Measurements from ENCODE around the gene GLB1L. TPM values are rescaled to one million over a fixed set of nuclear protein-coding genes. Genes with fewer than 3 reads are reported as not detected.
"Not testable (repeated sequence)": the region's sequence is repeated elsewhere in the genome, so short reads cannot be mapped to it uniquely, and the experiment has no call there.

The GLB1L gene
- total RNA-seq, 2 donors from 2014 or later, result 9.1 to 13.7 TPM

GRCh38 chr2:219287580-219288265 lies 42.5 kb upstream of the GLB1L start:
- ATAC-seq (ENCODE audit: insufficient number of reproducible peaks, low FRiP score, low read depth) (no peak), DNase-seq (ENCODE audit: low spot score) (no peak)
- Histone ChIP-seq H3K27ac (no peak overlapping the region), H3K9me3 (no peaks in the 10 kb centered on the region), H3K27me3 (replicated peaks; ENCODE audit: insufficient read depth) (no peaks in the 10 kb centered on the region), H3K36me3 (peaks cover 21% of the 10 kb centered on the region), H3K4me3 (no peak overlapping the region), H3K4me1 (ENCODE audit: control insufficient read depth in 1 of 2, low read depth in 2 of 2) (peaks cover 5 to 15% of the 10 kb centered on the region in 2 donors)
- no peak for TF ChIP-seq CTCF (IDR thresholded peaks at IDR 0.05)

- Histone ChIP-seq H3K36me3 (peaks cover 26% of the 10 kb centered on the region), H3K4me1 (ENCODE audit: control insufficient read depth in 1 of 2, low read depth in 2 of 2) (peaks cover 5 to 15% of the 10 kb centered on the region in 2 donors)
- not testable (repeated sequence) for H3K27ac ChIP-seq; DNase-seq (ENCODE audit: low spot score); H3K9me3 ChIP-seq; ATAC-seq (ENCODE audit: insufficient number of reproducible peaks, low FRiP score, low read depth); H3K27me3 ChIP-seq (replicated peaks; ENCODE audit: insufficient read depth); H3K4me3 ChIP-seq
These were observed 41.8 kb upstream of the GLB1L start for GRCh38 chr2:219287116-219287440.

GRCh38 chr2:219286436-219287115 lies 41.3 kb upstream of the GLB1L start:
- H3K4me1 ChIP-seq (ENCODE audit: control insufficient read depth in 1 of 2, low read depth in 2 of 2), result peaks cover 5 to 15% of the 10 kb centered on the region in 2 donors
- H3K36me3 ChIP-seq, result peaks cover 31% of the 10 kb centered on the region
- no peak for DNase-seq (ENCODE audit: low spot score)

GRCh38 chr2:219285894-219286425 lies 40.7 kb upstream of the GLB1L start:
- ATAC-seq (ENCODE audit: insufficient number of reproducible peaks, low FRiP score, low read depth), result no peak
- Histone ChIP-seq H3K4me1 (ENCODE audit: control insufficient read depth in 1 of 2, low read depth in 2 of 2) (peaks cover 5 to 18% of the 10 kb centered on the region in 2 donors), H3K9me3 (no peaks in the 10 kb centered on the region), H3K27ac (no peak overlapping the region), H3K27me3 (replicated peaks; ENCODE audit: insufficient read depth) (no peaks in the 10 kb centered on the region), H3K36me3 (peaks cover 34% of the 10 kb centered on the region), H3K4me3 (no peak overlapping the region)
- no peak for DNase-seq (ENCODE audit: low spot score)
- TF ChIP-seq CTCF (IDR thresholded peaks at IDR 0.05), result no peak

More at GRCh38 chr2:219286436-219287115, 41.3 kb upstream of the GLB1L start:
- TF ChIP-seq CTCF (IDR thresholded peaks at IDR 0.05), result no peak
- Histone ChIP-seq H3K27ac (no peak overlapping the region), H3K27me3 (replicated peaks; ENCODE audit: insufficient read depth) (no peaks in the 10 kb centered on the region), H3K4me3 (no peak overlapping the region), H3K9me3 (no peaks in the 10 kb centered on the region)
- no peak for ATAC-seq (ENCODE audit: insufficient number of reproducible peaks, low FRiP score, low read depth)

GRCh38 chr2:219285373-219285735 lies 40.1 kb upstream of the GLB1L start:
- Histone ChIP-seq H3K36me3 (peaks cover 34% of the 10 kb centered on the region), H3K9me3 (no peaks in the 10 kb centered on the region), H3K4me3 (no peak overlapping the region), H3K27me3 (replicated peaks; ENCODE audit: insufficient read depth) (no peaks in the 10 kb centered on the region), H3K4me1 (ENCODE audit: control insufficient read depth in 1 of 2, low read depth in 2 of 2) (peaks cover 5 to 24% of the 10 kb centered on the region in 2 donors), H3K27ac (no peak overlapping the region)
- TF ChIP-seq CTCF (IDR thresholded peaks at IDR 0.05), result no peak
- DNase-seq (ENCODE audit: low spot score) (no peak), ATAC-seq (ENCODE audit: insufficient number of reproducible peaks, low FRiP score, low read depth) (no peak)

Measured in thoracic aorta (tissue), 2 donors.